GM23338 (cell line): ENCODE data around the gene MKRN2OS. TPM values are rescaled to one million over a fixed set of nuclear protein-coding genes. Genes with fewer than 3 reads are reported as not detected.

ENCODE experiments used
- ATAC-seq: fragments of 200-7000 bp; cut with Tn5 transposase; 3 replicates; pipeline ENCODE4 v1.9.1; 2020
- DNase-seq: peaks from one replicate; pipeline ENCODE4 v3.0.0-alpha.2; 2015; ENCODE audit warnings: low spot score
- H2AFZ ChIP-seq: fragments of 200-600 bp; sonication (generic); 2 replicates; pipeline ENCODE4 v1.8.0; 2016; ENCODE audit warnings: antibody characterized with exemption, mild to moderate bottlenecking, moderate library complexity
- H3F3A ChIP-seq: fragments of 200-600 bp; sonication (generic); replicated peaks from 2 replicates; pipeline ENCODE4 v1.8.0; 2017; ENCODE audit warnings: antibody characterized with exemption, mixed run types, low read depth
- H3K27ac ChIP-seq: fragments of 200-600 bp; sonication (generic); 2 replicates; pipeline ENCODE4 v1.6.1; 2016; ENCODE audit warnings: low read depth
- H3K27me3 ChIP-seq: fragments of 200-600 bp; sonication (generic); 2 replicates; pipeline ENCODE4 v1.8.0; 2016; ENCODE audit warnings: mild to moderate bottlenecking, mixed run types, moderate library complexity; ENCODE audit not compliant: insufficient read depth
- H3K36me3 ChIP-seq: fragments of 200-600 bp; sonication (generic); 2 replicates; pipeline ENCODE4 v1.8.0; 2016; ENCODE audit warnings: mild to moderate bottlenecking; ENCODE audit not compliant: insufficient read depth
- H3K4me1 ChIP-seq: fragments of 200-600 bp; sonication (generic); 2 replicates; pipeline ENCODE4 v1.8.0; 2016; ENCODE audit warnings: mild to moderate bottlenecking, moderate library complexity; ENCODE audit not compliant: insufficient read depth
- H3K4me2 ChIP-seq: fragments of 200-600 bp; sonication (generic); 2 replicates; pipeline ENCODE4 v1.7.1; 2017; ENCODE audit warnings: mixed run types
- H3K4me3 ChIP-seq: fragments of 200-600 bp; sonication (generic); 2 replicates; pipeline ENCODE4 v1.6.1; 2016; ENCODE audit warnings: mixed run types
- H3K79me2 ChIP-seq: fragments of 200-600 bp; sonication (generic); replicated peaks from 2 replicates; pipeline ENCODE4 v1.8.0; 2017; ENCODE audit warnings: mild to moderate bottlenecking; ENCODE audit not compliant: insufficient read depth
- H3K9me2 ChIP-seq: fragments of 200-600 bp; sonication (generic); 2 replicates; pipeline ENCODE4 v1.8.0; 2017; ENCODE audit not compliant: insufficient read depth
- H4K20me1 ChIP-seq: fragments of 200-600 bp; sonication (generic); replicated peaks from 2 replicates; pipeline ENCODE4 v1.8.0; 2017; ENCODE audit warnings: mild to moderate bottlenecking; ENCODE audit not compliant: insufficient read depth
- H3K27ac Mint-ChIP-seq: 2 replicates; pipeline ENCODE4 v1.8.0; 2020; ENCODE audit warnings: inconsistent platforms, mild to moderate bottlenecking, moderate library complexity, mixed read lengths
- H3K27me3 Mint-ChIP-seq: 3 replicates; pipeline ENCODE4 v1.8.0; 2022; ENCODE audit warnings: low read depth, mild to moderate bottlenecking, moderate library complexity, mixed read lengths, inconsistent platforms; ENCODE audit not compliant: insufficient read depth, poor library complexity
- H3K36me3 Mint-ChIP-seq: 3 replicates; pipeline ENCODE4 v1.8.0; 2021; ENCODE audit warnings: low read depth, mild to moderate bottlenecking, inconsistent platforms, moderate library complexity, mixed read lengths
- H3K4me1 Mint-ChIP-seq: 3 replicates; pipeline ENCODE4 v1.8.0; 2020; ENCODE audit warnings: mild to moderate bottlenecking, inconsistent platforms, mixed read lengths
- H3K4me3 Mint-ChIP-seq: 3 replicates; pipeline ENCODE4 v1.8.0; 2021; ENCODE audit warnings: moderate library complexity, mild to moderate bottlenecking, inconsistent platforms, mixed read lengths
- H3K9me3 Mint-ChIP-seq: 3 replicates; pipeline ENCODE4 v1.8.0; 2020; ENCODE audit warnings: moderate library complexity, mild to moderate bottlenecking, inconsistent platforms, mixed read lengths
- CREB1 ChIP-seq: fragments of 250-450 bp; sonication (Bioruptor Pico); IDR thresholded peaks from 2 replicates; pipeline ENCODE4 v1.5.0; 2020; ENCODE audit warnings: low read depth, mild to moderate bottlenecking, moderate library complexity
- EZH2phosphoT487 ChIP-seq: fragments of 200-600 bp; sonication (generic); IDR thresholded peaks from one replicate; pipeline ENCODE4 v1.8.1; 2018; ENCODE audit warnings: antibody characterized with exemption; ENCODE audit not compliant: unreplicated experiment
- POLR2AphosphoS5 ChIP-seq: IDR thresholded peaks from 2 replicates; pipeline ENCODE4 v1.6.1; 2016; ENCODE audit warnings: antibody characterized with exemption, low read depth
- STAT1 ChIP-seq: IDR thresholded peaks from one replicate; pipeline ENCODE4 v1.6.1; 2016; ENCODE audit warnings: antibody characterized with exemption; ENCODE audit not compliant: unreplicated experiment
- ZNF114 ChIP-seq: fragments of 250-450 bp; sonication (Bioruptor Pico); IDR thresholded peaks from 2 replicates; pipeline ENCODE4 v1.5.0; 2020; ENCODE audit warnings: mild to moderate bottlenecking, moderate library complexity
- long read RNA-seq: library from polyadenylated mRNA; unstranded; transcript quantifications from one replicate; pipeline ENCODE4 v2.0.0, GENCODE V29; 2020; ENCODE audit not compliant: unreplicated experiment
- polyA plus RNA-seq: library from polyadenylated mRNA; unstranded; fragments of >200 nt; fragmentation: Nextera tagmentation; extraction: Ambion mirVana; gene quantifications from 2 replicates; pipeline ENCODE4 v1.2.1, GENCODE V29; 2016
- total RNA-seq: library from RNA; depleted of rRNA; stranded (reverse); fragments of >200 nt; shearing (Covaris generic); gene quantifications from 2 replicates; pipeline ENCODE4 v1.2.3, GENCODE V29; 2014; rRNA removed
- TF ChIP-seq, protein P1 (sequence below), 2 experiments: fragments of 200-600 bp in 1 of 2; sonication (generic) in 1 of 2; conservative IDR thresholded peaks; 2 replicates each; pipeline versions ENCODE4 v1.5.1 to v1.6.1; 2016 to 2017; ENCODE audit warnings: antibody characterized with exemption in 2 of 2, low read depth in 2 of 2, mild to moderate bottlenecking in 2 of 2, moderate library complexity in 1 of 2

The MKRN2OS gene, protein sequence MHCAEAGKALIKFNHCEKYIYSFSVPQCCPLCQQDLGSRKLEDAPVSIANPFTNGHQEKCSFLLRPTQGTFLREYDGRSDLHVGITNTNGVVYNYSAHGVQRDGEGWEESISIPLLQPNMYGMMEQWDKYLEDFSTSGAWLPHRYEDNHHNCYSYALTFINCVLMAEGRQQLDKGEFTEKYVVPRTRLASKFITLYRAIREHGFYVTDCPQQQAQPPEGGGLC
- total RNA-seq (not detected in 2 replicates), polyA plus RNA-seq (0.55 and 0.59 TPM in 2 replicates)
- long read RNA-seq = 0 reads

DNA sequence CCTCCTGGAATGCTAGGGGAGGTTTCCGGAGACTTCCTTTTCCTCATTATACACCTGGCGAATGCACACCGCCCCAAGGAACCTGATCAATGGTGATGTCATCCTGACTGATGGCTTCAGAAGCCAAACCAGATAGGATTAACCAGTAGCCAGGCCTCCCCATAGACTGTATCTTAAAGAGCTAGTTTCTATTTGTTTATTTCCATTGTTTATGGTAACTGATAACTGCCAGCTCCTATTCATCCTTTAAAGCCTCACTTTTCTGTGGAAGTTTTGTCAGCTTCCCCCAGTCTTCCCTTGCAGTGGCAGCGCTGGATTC is at the start of gene MKRN2OS:
TSS of gene MKRN2OS (minus strand) at position 27 of the 319 bp plus-strand sequence. CDS start 35 bp downstream, outside the sequence.
- Mint-ChIP-seq H3K27ac (peak within 1 kb of the TSS; percentile 43; the same call in 1 of the 2 replicates), H3K9me3 (no peaks in the 10 kb centered on the region), H3K36me3 (no peaks in the 10 kb centered on the region), H3K4me1 (peaks cover 21% of the 10 kb centered on the region), H3K27me3 (peaks cover 4% of the 10 kb centered on the region), H3K4me3 (peak within 1 kb of the TSS; percentile 54; the same call in 2 of the 3 replicates)
- Histone ChIP-seq H3K79me2 (no peaks in the 10 kb centered on the region), H3F3A (no peaks in the 10 kb centered on the region), H3K36me3 (no peaks in the 10 kb centered on the region), H4K20me1 (no peaks in the 10 kb centered on the region), H3K4me3 (peak within 1 kb of the TSS; percentile 17), H3K4me2 (peak within 1 kb of the TSS; percentile 40), H3K27ac (no peak within 1 kb of the TSS), H3K4me1 (0 out of 2 replicates have a peak, but pooled peaks cover 3% of the 10 kb centered on the region), H2AFZ (no peak within 1 kb of the TSS), H3K27me3 (no peaks in the 10 kb centered on the region), H3K9me2 (no peaks in the 10 kb centered on the region)
- ATAC-seq (peak; percentile 84), DNase-seq (peak; percentile 92)
- TF ChIP-seq CREB1 (peak; percentile 74), STAT1 (no peak)
- TF ChIP-seq, protein P1, sequence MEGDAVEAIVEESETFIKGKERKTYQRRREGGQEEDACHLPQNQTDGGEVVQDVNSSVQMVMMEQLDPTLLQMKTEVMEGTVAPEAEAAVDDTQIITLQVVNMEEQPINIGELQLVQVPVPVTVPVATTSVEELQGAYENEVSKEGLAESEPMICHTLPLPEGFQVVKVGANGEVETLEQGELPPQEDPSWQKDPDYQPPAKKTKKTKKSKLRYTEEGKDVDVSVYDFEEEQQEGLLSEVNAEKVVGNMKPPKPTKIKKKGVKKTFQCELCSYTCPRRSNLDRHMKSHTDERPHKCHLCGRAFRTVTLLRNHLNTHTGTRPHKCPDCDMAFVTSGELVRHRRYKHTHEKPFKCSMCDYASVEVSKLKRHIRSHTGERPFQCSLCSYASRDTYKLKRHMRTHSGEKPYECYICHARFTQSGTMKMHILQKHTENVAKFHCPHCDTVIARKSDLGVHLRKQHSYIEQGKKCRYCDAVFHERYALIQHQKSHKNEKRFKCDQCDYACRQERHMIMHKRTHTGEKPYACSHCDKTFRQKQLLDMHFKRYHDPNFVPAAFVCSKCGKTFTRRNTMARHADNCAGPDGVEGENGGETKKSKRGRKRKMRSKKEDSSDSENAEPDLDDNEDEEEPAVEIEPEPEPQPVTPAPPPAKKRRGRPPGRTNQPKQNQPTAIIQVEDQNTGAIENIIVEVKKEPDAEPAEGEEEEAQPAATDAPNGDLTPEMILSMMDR (conservative IDR thresholded peaks at IDR 0.05; ENCODE audit: low read depth in 2 of 2) = no peak

DNA sequence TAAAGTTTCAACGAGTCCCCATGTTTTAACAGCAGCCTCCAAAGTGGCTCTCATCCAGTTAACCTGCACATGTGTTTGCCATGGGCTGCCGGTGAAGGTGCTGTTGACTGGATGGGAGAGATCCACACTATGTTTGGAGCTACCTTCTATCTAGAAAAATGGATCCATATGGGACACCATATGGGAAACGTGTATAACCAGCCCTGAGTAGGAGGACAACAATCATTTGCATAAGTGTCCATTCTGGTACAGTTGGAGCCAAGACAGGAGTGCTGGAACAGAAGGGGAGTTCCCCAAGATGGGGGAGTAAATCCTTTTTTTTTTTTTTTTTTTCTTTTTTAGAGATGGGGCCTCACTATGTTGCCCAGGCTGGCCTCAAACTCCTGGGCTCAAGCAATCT is 48.2 kb upstream of the MKRN2OS start:
- Histone ChIP-seq H4K20me1 (0 out of 2 replicates have a peak, but pooled peaks cover 8% of the 10 kb centered on the region), H3K36me3 (peaks cover 26% of the 10 kb centered on the region), H3K27ac (no peak overlapping the region), H3F3A (no peaks in the 10 kb centered on the region), H3K9me2 (no peaks in the 10 kb centered on the region), H3K79me2 (no peaks in the 10 kb centered on the region; the same call in 1 of the 2 replicates), H3K4me1 (no peaks in the 10 kb centered on the region), H3K27me3 (no peaks in the 10 kb centered on the region), H3K4me2 (no peak overlapping the region), H3K4me3 (no peak overlapping the region), H2AFZ (no peak overlapping the region)
- Mint-ChIP-seq H3K4me1 (no peaks in the 10 kb centered on the region; the same call in 2 of the 3 replicates), H3K27me3 (peaks cover 5% of the 10 kb centered on the region), H3K9me3 (peaks cover 3% of the 10 kb centered on the region; the same call in 1 of the 3 replicates), H3K27ac (no peak overlapping the region; the same call in 1 of the 2 replicates), H3K4me3 (no peak overlapping the region), H3K36me3 (peaks cover 78% of the 10 kb centered on the region)
- DNase-seq (no peak), ATAC-seq (no peak)
- TF ChIP-seq ZNF114 (no peak), EZH2phosphoT487 (no peak), STAT1 (no peak), POLR2AphosphoS5 (no peak)
- TF ChIP-seq, protein P1 (conservative IDR thresholded peaks at IDR 0.05; ENCODE audit: low read depth in 2 of 2) = no peak
